ENCODE results near the gene NKX1-2.

Gene NKX1-2

DNA sequence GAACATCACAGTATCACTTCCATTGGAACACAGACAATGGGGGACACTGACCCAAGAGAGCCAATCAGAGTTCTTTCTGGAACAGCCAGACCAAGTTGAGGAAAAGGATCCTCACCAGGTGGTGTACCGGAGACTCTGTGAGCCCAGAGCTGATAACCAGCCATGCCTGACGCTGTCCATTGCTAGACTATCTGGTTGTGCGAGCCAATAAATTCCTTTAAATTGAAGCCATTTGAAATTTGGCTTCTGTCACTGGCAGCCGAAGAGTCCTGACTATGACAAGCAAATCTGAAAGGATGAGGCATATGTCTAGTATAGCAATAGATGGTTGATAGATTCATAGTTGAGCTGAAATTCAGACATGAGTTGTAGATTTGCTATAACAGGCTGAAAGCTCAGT lies 8.6 kb upstream of the NKX1-2 start:
- DNase-seq (ENCODE audit: low read depth in 1 of 2, low spot score in 1 of 2) = no peak
- TF ChIP-seq GABPA (IDR thresholded peaks at IDR 0.05; ENCODE audit: low read depth) = no peak
- Histone ChIP-seq H3K27ac (replicated peaks) (no peak overlapping the region), H3K27me3 (ENCODE audit: insufficient read depth, poor library complexity, severe bottlenecking) (peaks cover 14% of the 10 kb centered on the region), H3K4me3 (replicated peaks; ENCODE audit: insufficient read depth, low read length) (no peak overlapping the region)

- DNase-seq (ENCODE audit: low read depth in 1 of 2, low spot score in 1 of 2) = no peak
- TF ChIP-seq REST (IDR thresholded peaks at IDR 0.05; ENCODE audit: insufficient replicate concordance, low read depth) = no peak
- no peak for TF ChIP-seq SPI1 (IDR thresholded peaks at IDR 0.05; ENCODE audit: borderline replicate concordance, low read depth)
- TF ChIP-seq, protein P1, sequence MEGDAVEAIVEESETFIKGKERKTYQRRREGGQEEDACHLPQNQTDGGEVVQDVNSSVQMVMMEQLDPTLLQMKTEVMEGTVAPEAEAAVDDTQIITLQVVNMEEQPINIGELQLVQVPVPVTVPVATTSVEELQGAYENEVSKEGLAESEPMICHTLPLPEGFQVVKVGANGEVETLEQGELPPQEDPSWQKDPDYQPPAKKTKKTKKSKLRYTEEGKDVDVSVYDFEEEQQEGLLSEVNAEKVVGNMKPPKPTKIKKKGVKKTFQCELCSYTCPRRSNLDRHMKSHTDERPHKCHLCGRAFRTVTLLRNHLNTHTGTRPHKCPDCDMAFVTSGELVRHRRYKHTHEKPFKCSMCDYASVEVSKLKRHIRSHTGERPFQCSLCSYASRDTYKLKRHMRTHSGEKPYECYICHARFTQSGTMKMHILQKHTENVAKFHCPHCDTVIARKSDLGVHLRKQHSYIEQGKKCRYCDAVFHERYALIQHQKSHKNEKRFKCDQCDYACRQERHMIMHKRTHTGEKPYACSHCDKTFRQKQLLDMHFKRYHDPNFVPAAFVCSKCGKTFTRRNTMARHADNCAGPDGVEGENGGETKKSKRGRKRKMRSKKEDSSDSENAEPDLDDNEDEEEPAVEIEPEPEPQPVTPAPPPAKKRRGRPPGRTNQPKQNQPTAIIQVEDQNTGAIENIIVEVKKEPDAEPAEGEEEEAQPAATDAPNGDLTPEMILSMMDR (IDR thresholded peaks at IDR 0.05; ENCODE audit: insufficient read depth, low read length) = no peak
- TF ChIP-seq POLR2AphosphoS5 (IDR thresholded peaks at IDR 0.05; ENCODE audit: low read depth) = no peak
- TF ChIP-seq GABPA (IDR thresholded peaks at IDR 0.05; ENCODE audit: low read depth) = no peak
- Histone ChIP-seq H3K4me3 (replicated peaks; ENCODE audit: insufficient read depth, low read length) (no peak overlapping the region), H3K27me3 (ENCODE audit: insufficient read depth, poor library complexity, severe bottlenecking) (peaks cover 39% of the 10 kb centered on the region), H3K27ac (replicated peaks) (no peak overlapping the region)
Observed at GRCh38 chr10:124455441-124455840, 5.6 kb upstream of the NKX1-2 start.

GRCh38 chr10:124453960-124454610 lies 4.2 kb upstream of the NKX1-2 start:
- DNase-seq (ENCODE audit: low read depth in 1 of 2, low spot score in 1 of 2) = no peak
- TF ChIP-seq REST (IDR thresholded peaks at IDR 0.05; ENCODE audit: insufficient replicate concordance, low read depth) (no peak), POLR2AphosphoS5 (IDR thresholded peaks at IDR 0.05; ENCODE audit: low read depth) (no peak), SPI1 (IDR thresholded peaks at IDR 0.05; ENCODE audit: borderline replicate concordance, low read depth) (no peak), GABPA (IDR thresholded peaks at IDR 0.05; ENCODE audit: low read depth) (no peak)
- TF ChIP-seq, protein P1 (IDR thresholded peaks at IDR 0.05; ENCODE audit: insufficient read depth, low read length) = no peak
- Histone ChIP-seq H3K27ac (replicated peaks) (no peak overlapping the region), H3K27me3 (ENCODE audit: insufficient read depth, poor library complexity, severe bottlenecking) (peaks cover 50% of the 10 kb centered on the region), H3K4me3 (replicated peaks; ENCODE audit: insufficient read depth, low read length) (no peak overlapping the region)

DNA sequence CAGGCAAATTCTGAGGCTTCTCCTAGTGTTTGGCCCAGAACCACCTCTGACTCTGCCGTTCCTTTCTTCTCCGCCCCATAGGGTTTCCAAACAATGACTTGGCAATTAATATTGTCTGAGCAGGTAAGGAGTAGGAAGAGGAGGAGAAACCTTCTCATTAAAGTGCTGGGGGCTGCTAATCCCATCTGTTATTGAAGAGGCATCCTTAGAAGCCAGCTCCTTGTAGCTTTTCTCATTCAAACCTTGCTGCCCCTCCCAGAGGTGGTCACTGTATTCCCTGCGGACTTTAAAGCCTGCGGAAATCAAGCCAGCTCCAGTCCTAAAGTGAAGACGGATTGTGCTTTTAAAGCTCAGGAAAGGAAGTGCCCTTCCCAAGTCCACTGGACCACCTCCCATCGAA lies 1.4 kb upstream of the NKX1-2 start:
- TF ChIP-seq REST (IDR thresholded peaks at IDR 0.05; ENCODE audit: insufficient replicate concordance, low read depth) = no peak
- no peak for TF ChIP-seq SPI1 (IDR thresholded peaks at IDR 0.05; ENCODE audit: borderline replicate concordance, low read depth)
- TF ChIP-seq POLR2AphosphoS5 (IDR thresholded peaks at IDR 0.05; ENCODE audit: low read depth) = no peak
- TF ChIP-seq GABPA (IDR thresholded peaks at IDR 0.05; ENCODE audit: low read depth) = no peak
- TF ChIP-seq, protein P1 (IDR thresholded peaks at IDR 0.05; ENCODE audit: insufficient read depth, low read length) = no peak
- no peak for DNase-seq (ENCODE audit: low read depth in 1 of 2, low spot score in 1 of 2)
- H3K27me3 ChIP-seq (ENCODE audit: insufficient read depth, poor library complexity, severe bottlenecking) = peaks cover 73% of the 10 kb centered on the region
- H3K4me3 ChIP-seq (replicated peaks; ENCODE audit: insufficient read depth, low read length) = no peak overlapping the region
- no peak overlapping the region for H3K27ac ChIP-seq (replicated peaks)

All from HL-60 (cell line).